OCI-LY3 (cell line): ENCODE results near the gene FOXI1.

Source experiments
- H2AFZ ChIP-seq: fragments of 200-600, 300-600 bp; shearing (Covaris generic); 2 replicates; pipeline ENCODE4 v1.6.0; 2014; ENCODE audit warnings: antibody characterized with exemption, low read depth, low read length
- H3K27ac ChIP-seq: fragments of 200-600, 300-600 bp; sonication (generic); 2 replicates; pipeline ENCODE4 v1.5.1; 2014; ENCODE audit warnings: mild to moderate bottlenecking, low read length, moderate library complexity, mixed read lengths
- H3K27me3 ChIP-seq: fragments of 200-600, 300-600 bp; sonication (generic); 2 replicates; pipeline ENCODE4 v1.6.1; 2014; ENCODE audit warnings: low read depth, low read length, mixed read lengths
- H3K36me3 ChIP-seq: fragments of 200-600, 300-600 bp; sonication (generic); replicated peaks from 2 replicates; pipeline ENCODE3; 2014; ENCODE audit warnings: low read depth, low read length, mixed read lengths
- H3K4me1 ChIP-seq: fragments of 300-600, 200-600 bp; sonication (generic); 2 replicates; pipeline ENCODE4 v1.6.1; 2014; ENCODE audit warnings: low read length, mixed read lengths
- H3K4me2 ChIP-seq: fragments of 200-600, 300-600 bp; sonication (generic); 2 replicates; pipeline ENCODE4 v1.6.1; 2014; ENCODE audit warnings: low read length, mixed read lengths
- H3K4me3 ChIP-seq: fragments of 300-600, 200-600 bp; sonication (generic); 2 replicates; pipeline ENCODE4 v1.5.1; 2014; ENCODE audit warnings: antibody characterized with exemption, mild to moderate bottlenecking, low read length, moderate library complexity
- H3K79me2 ChIP-seq: fragments of 300-600, 200-600 bp; shearing (Covaris generic); 2 replicates; pipeline ENCODE4 v1.6.1; 2014; ENCODE audit warnings: mild to moderate bottlenecking, low read length, mixed read lengths
- H3K9ac ChIP-seq: fragments of 300-600, 200-600 bp; shearing (Covaris generic); 2 replicates; pipeline ENCODE4 v1.6.0; 2014; ENCODE audit warnings: mild to moderate bottlenecking, low read length, moderate library complexity
- H3K9me3 ChIP-seq: fragments of 200-600, 300-600 bp; shearing (Covaris generic); 2 replicates; pipeline ENCODE4 v1.6.1; 2014; ENCODE audit warnings: low read length, mixed read lengths; ENCODE audit not compliant: insufficient read depth
- H4K20me1 ChIP-seq: fragments of 200-600, 300-600 bp; sonication (generic); 2 replicates; pipeline ENCODE4 v1.6.1; 2016; ENCODE audit warnings: low read length, mixed read lengths; ENCODE audit not compliant: insufficient read depth
- EZH2phosphoT487 ChIP-seq: fragments of 200-600 bp; shearing (Covaris generic); IDR thresholded peaks from 2 replicates; pipeline ENCODE4 v1.6.1; 2018; ENCODE audit warnings: antibody characterized with exemption, mixed run types, low read depth
- TF ChIP-seq, protein P1 (sequence below): fragments of 200-600, 300-600 bp; sonication (generic); IDR thresholded peaks from 2 replicates; pipeline ENCODE4 v1.5.1; 2014; ENCODE audit warnings: antibody characterized with exemption, low read length, low read depth

FOXI1 gene

DNA sequence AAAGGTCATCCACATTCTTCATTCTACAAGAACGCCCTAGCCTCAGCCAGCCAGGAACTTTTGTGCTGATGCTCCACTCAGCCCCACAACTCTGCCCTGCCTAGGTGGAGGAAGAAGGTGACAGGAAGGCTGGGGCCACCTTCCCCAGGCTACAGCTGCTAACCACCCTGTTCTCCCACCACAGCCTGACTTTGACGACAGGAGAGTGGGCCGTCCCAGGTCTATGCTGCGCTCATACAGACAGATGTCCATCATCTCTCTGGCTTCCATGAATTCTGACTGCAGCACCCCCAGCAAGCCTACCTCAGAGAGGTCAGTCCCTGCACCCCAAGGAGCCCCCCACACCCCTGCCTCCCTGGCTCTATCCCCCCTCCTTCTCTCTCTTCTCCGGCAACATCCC lies 28.2 kb upstream of the FOXI1 start:
- no peaks in the 10 kb centered on the region for H3K4me1 ChIP-seq
- no peak for TF ChIP-seq EZH2phosphoT487
- TF ChIP-seq, protein P1, sequence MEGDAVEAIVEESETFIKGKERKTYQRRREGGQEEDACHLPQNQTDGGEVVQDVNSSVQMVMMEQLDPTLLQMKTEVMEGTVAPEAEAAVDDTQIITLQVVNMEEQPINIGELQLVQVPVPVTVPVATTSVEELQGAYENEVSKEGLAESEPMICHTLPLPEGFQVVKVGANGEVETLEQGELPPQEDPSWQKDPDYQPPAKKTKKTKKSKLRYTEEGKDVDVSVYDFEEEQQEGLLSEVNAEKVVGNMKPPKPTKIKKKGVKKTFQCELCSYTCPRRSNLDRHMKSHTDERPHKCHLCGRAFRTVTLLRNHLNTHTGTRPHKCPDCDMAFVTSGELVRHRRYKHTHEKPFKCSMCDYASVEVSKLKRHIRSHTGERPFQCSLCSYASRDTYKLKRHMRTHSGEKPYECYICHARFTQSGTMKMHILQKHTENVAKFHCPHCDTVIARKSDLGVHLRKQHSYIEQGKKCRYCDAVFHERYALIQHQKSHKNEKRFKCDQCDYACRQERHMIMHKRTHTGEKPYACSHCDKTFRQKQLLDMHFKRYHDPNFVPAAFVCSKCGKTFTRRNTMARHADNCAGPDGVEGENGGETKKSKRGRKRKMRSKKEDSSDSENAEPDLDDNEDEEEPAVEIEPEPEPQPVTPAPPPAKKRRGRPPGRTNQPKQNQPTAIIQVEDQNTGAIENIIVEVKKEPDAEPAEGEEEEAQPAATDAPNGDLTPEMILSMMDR: no peak
- H4K20me1 ChIP-seq: no peaks in the 10 kb centered on the region

DNA sequence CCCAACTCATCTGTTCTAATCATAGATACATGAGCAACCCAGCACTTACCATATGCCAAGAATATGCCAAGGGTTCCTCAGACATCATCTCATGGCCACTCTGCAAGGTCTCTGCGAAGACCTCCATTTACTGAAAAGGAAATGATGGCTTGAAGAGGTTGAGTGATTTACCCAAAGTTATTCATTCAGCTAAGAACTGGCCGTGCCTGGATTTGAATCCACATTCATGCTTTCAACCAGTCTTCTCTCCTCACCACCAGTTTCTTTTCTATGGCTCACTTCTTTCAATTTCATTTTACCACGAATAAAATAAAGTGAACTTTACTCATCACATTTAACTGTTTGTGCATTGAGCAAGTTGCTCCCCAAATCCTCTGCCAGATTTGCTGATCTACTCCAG lies 27.2 kb upstream of the FOXI1 start:
- peaks cover 73% of the 10 kb centered on the region for H3K36me3 ChIP-seq
- TF ChIP-seq, protein P1: no peak
- no peak for TF ChIP-seq EZH2phosphoT487
- H4K20me1 ChIP-seq: no peaks in the 10 kb centered on the region
- no peak overlapping the region for H3K4me3 ChIP-seq
- no peaks in the 10 kb centered on the region for H3K9me3 ChIP-seq
- H3K27ac ChIP-seq: no peak overlapping the region
- H3K4me2 ChIP-seq: no peak overlapping the region
- H3K9ac ChIP-seq: no peak overlapping the region
- H3K4me1 ChIP-seq: no peaks in the 10 kb centered on the region
- H3K27me3 ChIP-seq: no peaks in the 10 kb centered on the region
- no peak overlapping the region for H2AFZ ChIP-seq
- H3K79me2 ChIP-seq: no peaks in the 10 kb centered on the region

More for the DNA sequence above, 28.2 kb upstream of the FOXI1 start:
- Histone ChIP-seq H3K9me3 (no peaks in the 10 kb centered on the region), H3K27ac (no peak overlapping the region), H2AFZ (no peak overlapping the region), H3K9ac (no peak overlapping the region), H3K4me2 (no peak overlapping the region), H3K27me3 (no peaks in the 10 kb centered on the region), H3K79me2 (no peaks in the 10 kb centered on the region), H3K36me3 (peaks cover 65% of the 10 kb centered on the region), H3K4me3 (no peak overlapping the region)

GRCh38 chr5:170078931-170079330 lies 26.8 kb upstream of the FOXI1 start:
- no peak overlapping the region for H2AFZ ChIP-seq
- no peak overlapping the region for H3K9ac ChIP-seq
- no peaks in the 10 kb centered on the region for H4K20me1 ChIP-seq
- H3K27me3 ChIP-seq: no peaks in the 10 kb centered on the region
- no peaks in the 10 kb centered on the region for H3K79me2 ChIP-seq
- peaks cover 77% of the 10 kb centered on the region for H3K36me3 ChIP-seq
- no peak for TF ChIP-seq EZH2phosphoT487
- TF ChIP-seq, protein P1: no peak
- H3K27ac ChIP-seq: no peak overlapping the region
- no peak overlapping the region for H3K4me3 ChIP-seq
- no peaks in the 10 kb centered on the region for H3K4me1 ChIP-seq
- H3K4me2 ChIP-seq: no peak overlapping the region
- no peaks in the 10 kb centered on the region for H3K9me3 ChIP-seq

DNA sequence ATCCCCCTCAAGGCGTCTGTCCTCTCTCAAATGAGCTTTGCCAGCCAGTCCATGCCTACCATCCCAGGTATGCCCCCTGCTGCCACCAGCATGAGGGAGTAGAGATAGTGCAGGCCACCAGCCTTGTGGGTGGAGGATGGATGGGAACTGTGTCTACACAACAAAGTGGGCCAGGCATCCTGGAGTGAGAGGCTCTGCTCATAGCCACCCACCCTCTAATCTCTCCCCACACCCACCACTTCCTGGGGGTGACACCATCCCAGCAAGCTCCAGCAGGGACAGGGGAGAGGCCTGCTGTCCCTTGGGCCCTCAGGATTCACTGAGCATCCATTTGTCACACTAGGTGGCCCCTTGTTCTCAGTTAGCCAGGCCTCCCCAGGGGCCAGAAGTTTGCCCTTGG lies 25.5 kb upstream of the FOXI1 start:
- H3K27me3 ChIP-seq: no peaks in the 10 kb centered on the region
- no peak overlapping the region for H3K4me3 ChIP-seq
- TF ChIP-seq, protein P1: no peak
- TF ChIP-seq EZH2phosphoT487: no peak
- H3K36me3 ChIP-seq: peaks cover 79% of the 10 kb centered on the region
- no peaks in the 10 kb centered on the region for H3K79me2 ChIP-seq
- H3K4me2 ChIP-seq: no peak overlapping the region
- H4K20me1 ChIP-seq: no peaks in the 10 kb centered on the region
- no peak overlapping the region for H3K27ac ChIP-seq
- H2AFZ ChIP-seq: no peak overlapping the region
- H3K9ac ChIP-seq: no peak overlapping the region
- no peaks in the 10 kb centered on the region for H3K9me3 ChIP-seq
- H3K4me1 ChIP-seq: no peaks in the 10 kb centered on the region
